ENCODE data around the gene SENP2. TPM values are rescaled to one million over a fixed set of nuclear protein-coding genes. Genes with fewer than 3 reads are reported as not detected.

Gene SENP2

DNA sequence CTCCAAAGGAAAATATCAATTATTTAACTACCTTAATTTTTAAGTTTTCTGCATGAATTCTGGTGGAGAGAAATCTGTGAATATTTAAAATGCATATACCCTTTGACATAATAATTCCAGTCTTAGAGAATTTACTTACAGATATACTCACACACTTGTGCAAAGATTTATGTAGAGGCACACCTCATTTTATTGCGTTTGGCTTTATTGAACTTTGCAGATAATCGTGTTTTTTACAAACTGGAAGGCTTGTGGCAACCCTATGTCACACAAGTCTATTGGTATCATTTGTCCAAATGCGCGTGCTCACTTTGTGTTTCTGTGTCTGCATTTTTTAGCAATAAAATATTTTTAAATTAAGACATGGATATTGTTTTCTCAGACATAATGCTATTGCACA, 81.5 kb downstream of the SENP2 start:
- Histone ChIP-seq H3K23ac (ENCODE audit: low read length) (no peak overlapping the region), H2BK5ac (ENCODE audit: low read length) (no peak overlapping the region), H3K27ac (ENCODE audit: low read depth, low read length) (no peak overlapping the region), H3K27me3 (ENCODE audit: insufficient read depth, low read length, poor library complexity) (no peaks in the 10 kb centered on the region), H3K36me3 (ENCODE audit: control insufficient read depth, insufficient read depth, low read length) (peaks cover 3% of the 10 kb centered on the region), H3K4me3 (ENCODE audit: low read length) (no peak overlapping the region), H3K9ac (ENCODE audit: low read length) (no peak overlapping the region), H3K4me1 (ENCODE audit: control insufficient read depth, low read depth, low read length) (no peaks in the 10 kb centered on the region), H2BK15ac (replicated peaks; ENCODE audit: low read depth) (no peak overlapping the region), H4K5ac (ENCODE audit: low read length) (no peak overlapping the region), H3K79me2 (ENCODE audit: control insufficient read depth, insufficient read depth, low read length) (no peaks in the 10 kb centered on the region), H3K4me2 (ENCODE audit: low read length) (no peak overlapping the region), H2AK5ac (ENCODE audit: low read length) (no peak overlapping the region), H2BK120ac (ENCODE audit: low read depth, low read length) (no peak overlapping the region), H4K8ac (ENCODE audit: low read depth, low read length) (no peak overlapping the region), H3K18ac (ENCODE audit: low read length) (no peak overlapping the region), H3K4ac (ENCODE audit: low read depth, low read length) (no peak overlapping the region), H3K79me1 (ENCODE audit: low read length) (no peaks in the 10 kb centered on the region), H3K56ac (ENCODE audit: low read length) (no peak overlapping the region)
- no CpG with 5 or more reads among the region's 4 CpGs for WGBS (ENCODE audit: extremely low coverage, insufficient coverage, low lambda C conversion rate)
- DNase-seq = no peak

- no CpG with 5 or more reads among the region's 1 CpG for WGBS (ENCODE audit: extremely low coverage, insufficient coverage, low lambda C conversion rate)
- no peak overlapping the region for H3K4me3 ChIP-seq (ENCODE audit: low read length)
- no peak overlapping the region for H3K27ac ChIP-seq (ENCODE audit: low read depth, low read length)
Measured at GRCh38 chr3:185677146-185677829, 91.2 kb downstream of the SENP2 start.

DNA sequence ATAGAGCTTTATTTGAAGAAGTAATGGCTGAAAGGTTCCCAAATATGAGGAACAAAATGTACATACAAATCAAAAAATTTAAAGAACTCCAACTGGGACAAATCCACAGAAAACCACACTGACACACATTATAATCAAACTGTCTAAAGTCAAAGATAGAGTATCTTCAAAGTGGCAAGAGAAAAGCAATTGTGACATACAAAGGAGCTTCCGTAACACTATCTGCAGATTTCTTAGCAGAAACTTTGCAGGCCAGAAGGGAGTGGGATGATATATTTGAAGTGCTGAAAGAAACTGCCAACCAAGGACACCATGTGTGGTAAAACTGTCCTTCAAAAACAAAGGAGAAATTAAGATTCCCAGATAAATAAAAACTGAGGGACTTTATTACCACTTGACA, 91.9 kb downstream of the SENP2 start:
- Histone ChIP-seq H2BK120ac (ENCODE audit: low read depth, low read length) (no peak overlapping the region), H4K5ac (ENCODE audit: low read length) (no peak overlapping the region), H3K79me2 (ENCODE audit: control insufficient read depth, insufficient read depth, low read length) (no peaks in the 10 kb centered on the region), H3K9ac (ENCODE audit: low read length) (no peak overlapping the region), H3K4ac (ENCODE audit: low read depth, low read length) (no peak overlapping the region), H3K23ac (ENCODE audit: low read length) (no peak overlapping the region), H2BK15ac (replicated peaks; ENCODE audit: low read depth) (no peak overlapping the region), H2BK5ac (ENCODE audit: low read length) (no peak overlapping the region), H3K4me3 (ENCODE audit: low read length) (no peak overlapping the region), H3K4me1 (ENCODE audit: control insufficient read depth, low read depth, low read length) (no peaks in the 10 kb centered on the region), H3K56ac (ENCODE audit: low read length) (no peak overlapping the region), H3K18ac (ENCODE audit: low read length) (no peak overlapping the region), H2AK5ac (ENCODE audit: low read length) (no peak overlapping the region), H4K8ac (ENCODE audit: low read depth, low read length) (no peak overlapping the region), H3K36me3 (ENCODE audit: control insufficient read depth, insufficient read depth, low read length) (no peaks in the 10 kb centered on the region), H3K27ac (ENCODE audit: low read depth, low read length) (no peak overlapping the region), H3K4me2 (ENCODE audit: low read length) (no peak overlapping the region), H3K27me3 (ENCODE audit: insufficient read depth, low read length, poor library complexity) (no peaks in the 10 kb centered on the region), H3K79me1 (ENCODE audit: low read length) (no peaks in the 10 kb centered on the region)
- no peak for DNase-seq
- no CpG with 5 or more reads among the region's 1 CpG for WGBS (ENCODE audit: extremely low coverage, insufficient coverage, low lambda C conversion rate)

More at GRCh38 chr3:185677146-185677829, 91.2 kb downstream of the SENP2 start:
- no peaks in the 10 kb centered on the region for H3K79me1 ChIP-seq (ENCODE audit: low read length)
- peaks cover 1% of the 10 kb centered on the region for H3K36me3 ChIP-seq (ENCODE audit: control insufficient read depth, insufficient read depth, low read length)
- peak; percentile 89 for DNase-seq
- H2BK15ac ChIP-seq (replicated peaks; ENCODE audit: low read depth) = no peak overlapping the region
- H3K27me3 ChIP-seq (ENCODE audit: insufficient read depth, low read length, poor library complexity) = no peaks in the 10 kb centered on the region
- no peak overlapping the region for H3K4me2 ChIP-seq (ENCODE audit: low read length)
- no peak overlapping the region for H4K8ac ChIP-seq (ENCODE audit: low read depth, low read length)
- H2BK5ac ChIP-seq (ENCODE audit: low read length) = no peak overlapping the region
- no peak overlapping the region for H3K4ac ChIP-seq (ENCODE audit: low read depth, low read length)
- H3K18ac ChIP-seq (ENCODE audit: low read length) = no peak overlapping the region
- no peaks in the 10 kb centered on the region for H3K79me2 ChIP-seq (ENCODE audit: control insufficient read depth, insufficient read depth, low read length)
- no peak overlapping the region for H3K56ac ChIP-seq (ENCODE audit: low read length)
- H4K5ac ChIP-seq (ENCODE audit: low read length) = no peak overlapping the region
- no peak overlapping the region for H3K9ac ChIP-seq (ENCODE audit: low read length)
- H2BK120ac ChIP-seq (ENCODE audit: low read depth, low read length) = no peak overlapping the region
- H3K23ac ChIP-seq (ENCODE audit: low read length) = no peak overlapping the region
- no peak overlapping the region for H2AK5ac ChIP-seq (ENCODE audit: low read length)
- no peaks in the 10 kb centered on the region for H3K4me1 ChIP-seq (ENCODE audit: control insufficient read depth, low read depth, low read length)

DNA sequence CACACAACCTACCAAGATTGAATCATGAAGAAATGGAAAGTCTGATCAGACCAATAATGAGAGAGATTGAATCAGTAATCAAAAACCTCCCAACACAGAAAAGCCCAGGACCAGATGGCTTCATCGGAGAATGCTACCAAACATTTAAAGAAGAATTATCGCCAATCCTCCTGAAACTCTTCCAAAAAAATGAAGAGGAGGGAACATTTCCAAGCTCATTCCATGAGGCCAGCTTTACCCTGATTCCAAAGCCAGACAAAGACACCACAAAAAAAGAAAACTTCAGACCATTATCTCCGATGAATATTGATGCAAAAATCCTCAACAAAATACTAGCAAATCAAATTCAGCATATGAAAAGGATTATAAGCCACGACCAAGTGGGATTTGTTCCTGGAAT, 94.1 kb downstream of the SENP2 start:
- Histone ChIP-seq H4K8ac (ENCODE audit: low read depth, low read length) (no peak overlapping the region), H3K4me1 (ENCODE audit: control insufficient read depth, low read depth, low read length) (no peaks in the 10 kb centered on the region), H3K9ac (ENCODE audit: low read length) (no peak overlapping the region), H3K36me3 (ENCODE audit: control insufficient read depth, insufficient read depth, low read length) (no peaks in the 10 kb centered on the region), H3K27ac (ENCODE audit: low read depth, low read length) (no peak overlapping the region), H2BK120ac (ENCODE audit: low read depth, low read length) (no peak overlapping the region), H2BK15ac (replicated peaks; ENCODE audit: low read depth) (no peak overlapping the region), H4K5ac (ENCODE audit: low read length) (no peak overlapping the region), H3K4me3 (ENCODE audit: low read length) (no peak overlapping the region), H3K27me3 (ENCODE audit: insufficient read depth, low read length, poor library complexity) (no peaks in the 10 kb centered on the region), H2BK5ac (ENCODE audit: low read length) (no peak overlapping the region), H3K56ac (ENCODE audit: low read length) (no peak overlapping the region), H3K4ac (ENCODE audit: low read depth, low read length) (no peak overlapping the region), H3K4me2 (ENCODE audit: low read length) (no peak overlapping the region), H3K23ac (ENCODE audit: low read length) (no peak overlapping the region), H3K18ac (ENCODE audit: low read length) (no peak overlapping the region), H3K79me1 (ENCODE audit: low read length) (peaks cover 2% of the 10 kb centered on the region), H3K79me2 (ENCODE audit: control insufficient read depth, insufficient read depth, low read length) (no peaks in the 10 kb centered on the region), H2AK5ac (ENCODE audit: low read length) (no peak overlapping the region)
- DNase-seq = no peak
- no CpG with 5 or more reads among the region's 4 CpGs for WGBS (ENCODE audit: extremely low coverage, insufficient coverage, low lambda C conversion rate)

Small RNA genes lying within 50 kb of the gene (small RNA-seq; reads per million reads assigned to genes)
- not detected for gene AC133473.1 (ENCODE audit: insufficient read depth)

All from mesendoderm (in vitro differentiated cells).